Measurements from ENCODE around the gene MYL1. TPM values are rescaled to one million over a fixed set of nuclear protein-coding genes. Genes with fewer than 3 reads are reported as not detected.

MYL1 gene
- total and polyA plus RNA-seq, 2 of the 8 experiments (the other 6 are each of a cell fraction or from before 2014, with no cell fraction given): not detected

DNA sequence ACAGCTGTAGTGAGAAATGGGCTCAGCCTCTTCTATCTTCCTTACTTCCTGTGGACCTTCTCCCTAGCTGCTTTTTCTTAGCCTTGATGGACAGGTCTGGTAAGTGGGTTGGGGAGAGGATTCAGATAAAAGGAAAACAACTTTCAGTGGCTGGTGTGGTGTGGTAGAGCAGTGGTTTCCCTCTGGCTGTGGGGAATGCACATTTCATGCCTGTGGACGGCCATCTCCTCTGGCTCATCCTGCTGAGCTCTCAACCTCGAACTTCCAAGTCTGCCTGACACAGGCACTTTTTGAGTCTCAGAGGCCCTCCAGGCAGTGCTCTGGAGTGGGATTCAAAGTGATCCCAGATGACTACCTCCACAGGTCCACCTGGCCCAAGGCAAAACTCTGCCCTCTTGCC, 51.1 kb downstream of the MYL1 start (continued):
- TF ChIP-seq SIN3A (conservative IDR thresholded peaks at IDR 0.05 in 1 of 2, IDR thresholded peaks at IDR 0.05 in 1 of 2; ENCODE audit: low read depth in 1 of 2, low read length in 2 of 2) (no peak), CHD2 (IDR thresholded peaks at IDR 0.05; ENCODE audit: low read length) (no peak), CHD1 (IDR thresholded peaks at IDR 0.05; ENCODE audit: low read depth, low read length) (no peak), BRCA1 (IDR thresholded peaks at IDR 0.05; ENCODE audit: low read depth, low read length) (no peak)

All from H1 (cell line).